Pancreas (tissue), 10 donors: Measurements from ENCODE around the gene RAB33A. TPM values are rescaled to one million over a fixed set of nuclear protein-coding genes. Genes with fewer than 3 reads are reported as not detected.
"Not testable (repeated sequence)": the region's sequence is repeated elsewhere in the genome, so short reads cannot be mapped to it uniquely, and the experiment has no call there.

Experiments used
- ATAC-seq, 4 donors: fragments of 200-7000 bp; cut with Tn5 transposase; one replicate each; pipeline versions ENCODE4 v1.8.0 to v1.9.1; 2020; ENCODE audit warnings: mild to moderate bottlenecking in 4 of 4, moderate library complexity in 4 of 4
- DNase-seq, 6 donors: peaks; one replicate each; pipeline ENCODE4 v3.0.0-alpha.2; 2020
- FAIRE-seq: peaks from 2 replicates; lab custom pipeline; 2012; peaks lifted over from hg19 to GRCh38; lab: Jason Lieb, UNC
- H3K27ac ChIP-seq, 4 donors: fragments of 200-600 bp; sonication (generic); 1 replicate in 3 of 4; 2 replicates in 1 of 4; pipeline versions ENCODE4 v1.5.0 to v1.8.0; 2020
- H3K27me3 ChIP-seq, 4 donors: fragments of 200-600 bp; one replicate each; pipeline ENCODE4 v1.8.0; 2021
- H3K36me3 ChIP-seq, 3 donors: fragments of 200-600 bp; sonication (generic) in 1 of 3; one replicate each; pipeline versions ENCODE4 v1.5.0 to v1.8.0; 2020 to 2021
- H3K4me1 ChIP-seq, 3 donors: fragments of 200-600 bp; one replicate each; pipeline ENCODE4 v1.8.0; 2021
- H3K4me3 ChIP-seq, 4 donors: fragments of 200-600 bp; sonication (generic) in 2 of 4; one replicate each; pipeline versions ENCODE4 v1.5.0 to v1.8.0; 2020 to 2021
- H3K9me3 ChIP-seq, 4 donors: fragments of 200-600 bp; one replicate each; pipeline ENCODE4 v1.8.0; 2021
- WGBS, 2 donors: extraction: QIAGEN DNeasy Blood & Tissue Kit; methylation state at CpG; one replicate each; pipeline ENCODE4 v1.1.7; 2013; 5-methylcytosine and 5-hydroxymethylcytosine counted together
- intact Hi-C, 3 donors: fragments of 100-400 bp; cut with DNase I; formaldehyde crosslinking; loops; one replicate each; pipeline versions ENCODE4 v1.11.1 to v1.14.2; 2022
- polyA plus RNA-seq, 2 donors: library from polyadenylated mRNA; stranded (reverse); fragments of 200-250 nt; gene quantifications; one replicate each; pipeline ENCODE4 v1.2.3, GENCODE V29; 2013
- total RNA-seq, 6 donors: library from RNA; stranded (reverse); fragmentation: NEBNext Ultra II Directional in 4 of 6; extraction: Animal tissue kit (Norgen Biotek cat#: 25700) in 4 of 6; gene quantifications; one replicate each; pipeline versions ENCODE4 v1.2.1 to v1.2.4, GENCODE V29; 2021 to 2023
- TF ChIP-seq, protein P1 (sequence below), 4 donors: fragments of 200-600 bp; sonication (generic) in 3 of 4; IDR thresholded peaks; one replicate each; pipeline versions ENCODE4 v1.5.0 to v1.8.0; 2021; ENCODE audit warnings: antibody characterized with exemption in 4 of 4
- donor health status: healthy with polysubstance abuse.
- donor health status: DM: no; HTN: no; CAD: no; lungs with moderate emphysema.
- donor health status: DM: no; HTN: no; CAD: no.
- donor health status: control.
- donor health status: control.
- donor health status: Bipolar disorder and iron deficiency.
- donor health status: DM: yes; HTN: yes; CAD: no.
- donor health status: DM: no; HTN: no; CAD: no.
- donor health status: DM: no; HTN: no; CAD: no.
- donor health status: DM: yes; HTN: yes; CAD: no.

The RAB33A gene
- total and polyA plus RNA-seq, 8 donors, result 0.17 to 0.38 (median 0.23) TPM; not detected in 5

GRCh38 chrX:130212371-130212770 is 40.6 kb downstream of the RAB33A start:
- Histone ChIP-seq H3K36me3 (no peaks in the 10 kb centered on the region), H3K4me3 (no peak overlapping the region), H3K4me1 (no peaks in the 10 kb centered on the region), H3K27me3 (no peaks in the 10 kb centered on the region), H3K9me3 (no peaks in the 10 kb centered on the region), H3K27ac (no peak overlapping the region)
- intact Hi-C loops, result no loop called here
- DNase-seq, result no peak
- TF ChIP-seq, protein P1, sequence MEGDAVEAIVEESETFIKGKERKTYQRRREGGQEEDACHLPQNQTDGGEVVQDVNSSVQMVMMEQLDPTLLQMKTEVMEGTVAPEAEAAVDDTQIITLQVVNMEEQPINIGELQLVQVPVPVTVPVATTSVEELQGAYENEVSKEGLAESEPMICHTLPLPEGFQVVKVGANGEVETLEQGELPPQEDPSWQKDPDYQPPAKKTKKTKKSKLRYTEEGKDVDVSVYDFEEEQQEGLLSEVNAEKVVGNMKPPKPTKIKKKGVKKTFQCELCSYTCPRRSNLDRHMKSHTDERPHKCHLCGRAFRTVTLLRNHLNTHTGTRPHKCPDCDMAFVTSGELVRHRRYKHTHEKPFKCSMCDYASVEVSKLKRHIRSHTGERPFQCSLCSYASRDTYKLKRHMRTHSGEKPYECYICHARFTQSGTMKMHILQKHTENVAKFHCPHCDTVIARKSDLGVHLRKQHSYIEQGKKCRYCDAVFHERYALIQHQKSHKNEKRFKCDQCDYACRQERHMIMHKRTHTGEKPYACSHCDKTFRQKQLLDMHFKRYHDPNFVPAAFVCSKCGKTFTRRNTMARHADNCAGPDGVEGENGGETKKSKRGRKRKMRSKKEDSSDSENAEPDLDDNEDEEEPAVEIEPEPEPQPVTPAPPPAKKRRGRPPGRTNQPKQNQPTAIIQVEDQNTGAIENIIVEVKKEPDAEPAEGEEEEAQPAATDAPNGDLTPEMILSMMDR (IDR thresholded peaks at IDR 0.05), result no peak
- FAIRE-seq, result no peak
- no peak for ATAC-seq
- WGBS, 2 donors, result 78 to 85% methylated on average over 1 of the region's 1 CpG

DNA sequence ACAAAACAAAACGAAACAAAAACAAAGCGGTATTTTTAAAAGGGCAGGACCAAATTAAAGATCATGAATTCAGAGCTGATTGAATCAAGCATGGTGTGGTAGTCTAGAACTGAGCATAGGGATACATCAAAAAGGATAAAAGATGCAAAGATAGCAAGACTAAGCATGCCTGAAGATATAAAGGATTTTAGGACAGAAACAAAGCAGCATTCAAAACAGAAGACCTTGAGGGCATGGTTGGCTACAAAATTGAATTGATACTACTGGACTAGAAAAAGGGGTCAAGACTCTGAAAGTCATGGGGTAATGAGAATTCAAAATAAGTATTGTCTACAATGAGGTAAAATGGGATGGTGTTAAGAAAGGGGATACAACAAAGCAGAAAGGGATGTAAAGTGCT is 41.6 kb downstream of the RAB33A start:
- no peaks in the 10 kb centered on the region for H3K36me3 ChIP-seq
- no peaks in the 10 kb centered on the region for H3K4me1 ChIP-seq
- FAIRE-seq (no peak), DNase-seq (no peak), ATAC-seq (no peak)
- 84 to 85% methylated on average over 2 of the region's 2 CpGs for WGBS, 2 donors
- TF ChIP-seq, protein P1 (IDR thresholded peaks at IDR 0.05), result no peak
- no peak overlapping the region for H3K27ac ChIP-seq
- no peak overlapping the region for H3K4me3 ChIP-seq
- H3K9me3 ChIP-seq, result no peaks in the 10 kb centered on the region
- no peaks in the 10 kb centered on the region for H3K27me3 ChIP-seq
- intact Hi-C loops, result no loop called here

DNA sequence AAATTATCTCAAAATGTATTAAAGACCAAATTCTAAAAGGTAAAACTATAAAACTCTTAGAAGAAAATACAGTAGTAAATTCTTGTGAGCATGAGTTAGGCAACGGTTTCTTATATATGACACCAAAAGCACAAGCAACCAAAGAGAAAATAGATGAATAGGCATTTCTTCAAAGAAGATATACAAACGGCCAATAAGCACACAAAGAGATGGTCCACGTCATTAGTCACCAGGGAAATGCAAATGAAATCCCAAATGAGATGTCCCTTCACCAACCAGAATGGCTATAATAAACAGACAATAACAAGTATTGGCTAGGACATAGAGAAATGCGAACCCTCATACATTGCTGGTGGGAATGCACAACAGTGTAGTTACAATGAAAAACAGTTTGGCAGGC is 44.6 kb downstream of the RAB33A start:
- ATAC-seq (no peak), DNase-seq (no peak), FAIRE-seq (no peak)
- Histone ChIP-seq H3K4me3 (no peak overlapping the region), H3K27me3 (no peaks in the 10 kb centered on the region), H3K27ac (no peak overlapping the region), H3K9me3 (no peaks in the 10 kb centered on the region), H3K4me1 (no peaks in the 10 kb centered on the region), H3K36me3 (no peaks in the 10 kb centered on the region)
- WGBS, 2 donors, result 70 to 74% methylated on average over 4 of the region's 4 CpGs
- TF ChIP-seq, protein P1 (IDR thresholded peaks at IDR 0.05), result no peak
- intact Hi-C loops, result no loop called here

DNA sequence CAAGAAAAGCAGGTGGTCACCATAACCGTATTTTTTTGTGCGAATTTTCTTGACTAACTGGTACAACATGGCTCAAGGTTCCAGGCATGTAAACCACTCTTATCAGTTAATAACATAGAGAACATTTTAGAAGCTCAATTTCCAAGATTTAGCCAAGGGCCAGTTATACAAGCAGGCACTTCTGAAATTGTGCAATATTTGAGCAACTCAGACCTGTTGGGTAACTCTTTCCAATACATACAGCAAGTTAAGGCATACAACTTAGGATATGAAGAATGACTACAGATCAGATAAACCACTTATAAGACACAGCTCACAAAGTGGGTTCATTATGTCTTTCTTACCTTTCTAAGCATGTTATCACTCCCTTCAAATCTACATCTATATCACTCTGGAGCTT is 53.0 kb downstream of the RAB33A start:
- ATAC-seq (no peak), DNase-seq (no peak), FAIRE-seq (no peak)
- TF ChIP-seq, protein P1 (IDR thresholded peaks at IDR 0.05), result no peak
- Histone ChIP-seq H3K4me3 (no peak overlapping the region), H3K27ac (no peak overlapping the region), H3K9me3 (no peaks in the 10 kb centered on the region), H3K4me1 (no peaks in the 10 kb centered on the region), H3K27me3 (no peaks in the 10 kb centered on the region), H3K36me3 (no peaks in the 10 kb centered on the region)
- intact Hi-C loops, result no loop called here
- 52 to 64% methylated on average over 2 of the region's 2 CpGs for WGBS, 2 donors

DNA sequence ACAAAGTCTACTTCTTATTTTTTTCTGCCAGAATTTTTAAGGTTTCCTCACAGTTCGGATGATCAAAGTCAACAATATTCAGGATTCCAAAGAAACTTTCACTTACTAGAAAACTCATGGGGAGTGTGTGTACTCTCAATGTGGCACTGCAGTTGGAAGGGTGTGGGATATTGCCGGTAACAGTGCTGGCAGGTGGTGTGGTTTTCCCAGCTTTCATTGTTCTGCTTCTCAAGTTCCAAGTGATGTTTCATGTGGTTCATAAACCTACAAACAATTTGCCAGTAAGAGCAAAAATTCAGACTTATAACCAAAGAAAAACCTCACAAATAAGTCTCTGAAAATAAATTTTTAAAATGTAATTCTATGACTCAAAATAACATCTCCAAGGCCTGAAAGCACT is 57.1 kb downstream of the RAB33A start:
- Histone ChIP-seq H3K4me1 (no peaks in the 10 kb centered on the region), H3K27me3 (no peaks in the 10 kb centered on the region), H3K27ac (no peak overlapping the region), H3K9me3 (no peaks in the 10 kb centered on the region), H3K36me3 (no peaks in the 10 kb centered on the region), H3K4me3 (no peak overlapping the region)
- TF ChIP-seq, protein P1 (IDR thresholded peaks at IDR 0.05), result no peak
- ATAC-seq, result no peak
- intact Hi-C loops, result no loop called here
- WGBS, 2 donors, result 79 to 96% methylated on average over 2 of the region's 2 CpGs
- no peak for DNase-seq
- no peak for FAIRE-seq

GRCh38 chrX:130231184-130231583 is 59.4 kb downstream of the RAB33A start:
- WGBS, 2 donors, result 70 to 90% methylated on average over 4 of the region's 4 CpGs
- H3K36me3 ChIP-seq, H3K27ac ChIP-seq, FAIRE-seq, H3K27me3 ChIP-seq, intact Hi-C loops, DNase-seq, ATAC-seq, H3K9me3 ChIP-seq, H3K4me1 ChIP-seq, H3K4me3 ChIP-seq: not testable (repeated sequence)
